GM18867 (cell line): Measurements from ENCODE around the gene KDM5C.
"Not testable (repeated sequence)": the region's sequence is repeated elsewhere in the genome, so short reads cannot be mapped to it uniquely, and the experiment has no call there.

Source experiments
- ATAC-seq: cut with Tn5 transposase; IDR thresholded peaks from one replicate; pipeline ENCODE4 v1.9.1; 2021; ENCODE audit warnings: mild to moderate bottlenecking, moderate library complexity; ENCODE audit not compliant: unreplicated experiment

Gene KDM5C

DNA sequence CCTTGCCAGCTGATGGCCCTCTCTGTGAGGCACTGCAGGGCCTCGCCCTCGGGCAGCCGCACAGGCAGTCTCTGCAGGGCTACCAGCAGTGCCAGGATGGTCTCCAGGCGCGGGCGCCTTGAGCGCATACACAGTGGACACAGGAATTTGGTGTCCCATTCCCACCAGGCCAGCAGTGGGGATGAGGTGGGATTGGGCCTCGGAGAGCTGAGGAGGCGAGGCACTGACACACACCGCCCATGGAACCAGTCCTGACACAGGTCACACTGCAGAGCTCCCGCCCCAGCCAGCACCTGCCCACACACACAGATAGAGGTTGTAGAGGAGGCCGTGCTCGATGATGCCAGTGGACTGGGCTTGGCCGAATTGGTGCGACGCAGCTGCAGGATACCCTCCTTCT lies 30.7 kb downstream of the KDM5C start:
- ATAC-seq, result no peak

DNA sequence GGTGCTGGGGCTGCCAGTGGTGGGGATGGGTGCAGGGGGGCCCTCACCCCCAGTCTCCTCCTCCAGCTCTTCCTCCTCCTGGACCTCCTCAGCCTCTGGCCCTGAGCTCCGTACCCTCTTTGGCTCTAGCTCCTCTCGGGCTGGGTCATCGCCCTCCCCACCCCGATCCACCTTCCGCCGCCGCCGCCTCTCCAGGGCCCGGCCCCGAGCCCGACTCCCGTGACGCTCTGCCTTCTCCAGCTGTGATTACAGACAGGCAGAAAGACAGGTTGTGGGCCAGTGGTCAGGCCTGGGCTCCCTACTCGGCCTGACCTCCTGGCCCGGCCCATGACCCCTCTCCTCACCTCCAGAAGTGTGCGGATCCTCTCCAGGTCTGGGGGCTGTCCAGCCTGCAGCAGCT lies 31.9 kb downstream of the KDM5C start:
- ATAC-seq, result no peak

DNA sequence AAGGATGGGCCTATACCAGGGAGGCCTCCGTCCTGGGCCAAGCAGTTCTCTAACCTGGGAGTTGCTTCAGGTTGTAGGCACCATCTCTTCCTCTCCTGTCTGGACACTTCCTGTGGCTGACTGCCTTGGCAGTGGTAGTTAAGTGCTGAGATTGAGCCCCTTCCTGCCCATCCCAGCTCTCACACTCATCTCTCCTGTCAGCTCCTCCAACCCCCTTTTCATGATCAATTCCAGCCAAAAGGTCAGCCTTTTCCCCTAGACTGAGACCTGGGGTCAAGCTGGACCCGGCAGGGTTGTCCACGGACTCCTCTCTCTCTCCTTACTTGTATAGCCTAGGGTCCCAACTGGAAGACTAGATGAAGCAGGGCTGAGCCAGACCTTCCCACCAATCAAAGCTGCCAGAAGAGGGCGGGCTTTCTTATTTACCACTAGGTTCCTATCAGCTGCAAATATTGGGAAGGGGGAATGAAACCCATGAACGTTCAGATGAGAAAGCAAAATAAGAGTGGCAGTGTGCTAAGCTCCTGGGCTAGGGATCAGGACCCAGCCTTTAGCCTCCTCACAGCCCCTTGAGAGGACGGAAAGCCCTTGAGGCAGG lies 34.5 kb downstream of the KDM5C start:
- no peak for ATAC-seq

DNA sequence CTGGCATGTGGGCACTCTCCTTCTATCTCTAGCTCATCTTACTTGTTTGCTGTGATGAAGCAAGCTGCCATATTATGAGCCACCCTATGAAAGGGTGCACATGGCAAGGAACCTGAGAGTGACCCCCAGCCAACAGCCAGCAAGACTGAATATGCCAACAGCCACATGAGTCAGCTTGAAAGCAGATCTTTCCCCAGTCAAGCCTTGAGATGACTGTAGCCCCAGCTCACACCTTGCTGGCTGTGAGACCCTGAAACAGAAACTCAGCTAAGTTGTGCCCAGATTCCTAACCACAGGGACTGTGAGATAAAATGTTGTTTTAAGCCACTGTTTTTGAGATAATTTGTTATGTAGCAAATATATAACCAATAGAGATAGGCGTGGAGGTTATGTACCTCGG lies 36.2 kb downstream of the KDM5C start:
- peak; percentile 90 for ATAC-seq

DNA sequence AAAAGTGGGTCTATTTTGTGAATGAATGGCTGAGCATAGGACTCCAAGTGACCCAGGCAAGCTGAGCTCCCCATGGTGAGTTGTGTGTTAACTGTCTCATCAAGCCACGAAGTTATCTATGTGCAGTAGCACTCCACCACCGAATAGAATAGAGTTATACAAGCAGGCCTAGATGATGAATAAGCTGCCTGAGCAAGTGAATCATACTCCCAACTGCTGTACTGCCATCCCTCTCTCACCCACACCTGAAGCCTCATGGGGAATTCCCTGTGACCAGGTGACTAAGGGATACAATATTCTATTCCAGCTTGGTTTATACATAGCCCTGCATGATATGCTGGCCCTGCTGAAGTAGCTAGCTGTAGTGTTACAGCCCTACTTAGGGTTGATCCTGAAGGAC lies 38.7 kb downstream of the KDM5C start:
- ATAC-seq, result no peak

DNA sequence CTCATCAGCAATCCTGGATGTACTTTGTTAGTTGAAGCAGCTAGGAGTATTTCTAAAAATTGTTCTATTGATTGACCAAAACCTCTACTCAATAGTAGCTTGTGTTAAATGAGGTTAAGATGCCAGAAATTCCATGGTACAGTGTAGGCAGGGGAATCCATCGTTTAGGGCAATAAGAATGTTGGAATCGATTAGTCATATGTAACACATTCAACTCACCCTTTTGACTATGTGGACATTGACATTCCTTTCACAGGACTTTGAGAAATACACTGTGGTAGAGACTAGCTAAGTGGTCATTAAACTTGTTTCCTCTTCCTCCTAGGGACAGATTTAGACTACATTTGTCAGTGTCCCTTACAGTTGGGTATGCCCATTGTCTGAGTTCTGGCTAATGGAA lies 40.2 kb downstream of the KDM5C start:
- ATAC-seq, result no peak

DNA sequence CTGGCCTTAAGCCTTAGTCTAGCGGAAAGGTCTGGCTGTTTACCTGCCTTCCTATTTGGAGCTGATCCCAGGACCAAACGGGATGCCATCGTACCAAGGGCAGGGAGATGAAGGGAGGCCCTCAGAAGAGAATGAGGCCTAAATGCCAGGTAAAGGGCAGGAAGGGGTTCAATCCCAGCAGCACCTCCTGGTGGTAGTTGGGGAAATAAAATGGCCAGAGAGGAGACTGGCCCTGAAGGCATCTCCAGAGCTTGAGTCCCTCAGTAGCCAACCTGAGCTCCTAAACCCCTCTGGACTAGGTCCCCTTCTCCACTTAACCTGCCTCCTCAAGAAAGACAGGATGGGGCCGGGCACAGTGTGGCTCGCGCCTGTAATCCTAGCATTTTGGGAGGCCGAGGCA lies 53.7 kb downstream of the KDM5C start:
- no peak for ATAC-seq

DNA sequence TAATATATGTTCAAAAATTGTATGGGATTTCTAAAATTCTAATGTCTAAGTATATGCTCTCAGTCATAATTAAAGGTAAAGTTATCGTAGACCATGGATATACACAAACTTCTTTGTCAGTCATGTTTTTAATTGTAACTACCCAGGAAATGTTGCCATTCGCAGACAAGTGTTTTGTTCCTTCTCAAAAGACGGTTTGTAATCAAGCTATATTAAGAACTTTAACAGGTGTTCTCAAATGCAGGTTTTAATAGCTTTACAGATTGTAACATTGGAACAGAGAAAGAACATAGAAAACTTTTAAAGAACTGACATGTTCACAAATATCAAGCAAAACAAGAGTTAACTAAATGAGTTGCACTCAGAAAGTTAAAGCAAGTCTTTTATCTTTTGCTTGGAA lies 58.9 kb downstream of the KDM5C start:
- no peak for ATAC-seq

DNA sequence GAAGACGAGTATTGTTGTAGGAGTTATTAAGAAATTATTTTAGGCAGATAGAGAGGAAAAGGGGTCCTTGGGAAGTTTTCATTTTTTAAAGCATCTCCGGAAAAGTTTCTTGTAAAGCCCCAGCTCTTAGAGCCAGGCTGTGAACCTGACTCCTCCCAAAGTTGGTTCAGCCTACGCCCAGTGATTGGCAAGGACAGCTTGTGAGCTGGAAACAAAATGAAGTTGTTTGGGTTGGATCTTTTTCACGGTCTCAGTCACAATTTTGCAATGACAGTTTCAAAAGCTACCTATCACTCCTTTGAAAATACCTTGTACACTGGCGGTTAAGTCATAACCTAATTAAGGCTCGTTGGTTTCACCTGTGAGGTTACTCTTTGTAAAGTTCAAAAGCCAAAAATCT lies 60.4 kb downstream of the KDM5C start:
- not testable (repeated sequence) for ATAC-seq

DNA sequence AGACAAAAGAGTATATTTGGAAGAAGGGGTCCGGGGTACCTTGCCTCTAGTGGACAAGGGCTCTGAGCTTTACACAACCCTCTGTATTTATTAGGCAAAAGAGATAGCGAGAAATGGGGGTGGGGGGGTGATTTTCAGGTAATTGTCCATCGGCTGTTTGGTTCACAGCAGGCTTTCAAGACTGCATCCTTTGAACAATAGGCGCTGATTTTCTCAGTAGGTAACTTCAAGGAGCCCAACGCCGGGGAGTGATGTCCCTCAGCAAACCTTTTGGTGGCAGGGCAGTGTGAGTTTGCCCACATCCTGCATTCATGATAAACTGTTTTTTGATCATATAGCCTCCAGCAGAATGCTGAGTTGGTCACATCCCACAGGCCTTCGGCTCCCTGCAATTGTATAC lies 61.6 kb downstream of the KDM5C start:
- ATAC-seq, result no peak

DNA sequence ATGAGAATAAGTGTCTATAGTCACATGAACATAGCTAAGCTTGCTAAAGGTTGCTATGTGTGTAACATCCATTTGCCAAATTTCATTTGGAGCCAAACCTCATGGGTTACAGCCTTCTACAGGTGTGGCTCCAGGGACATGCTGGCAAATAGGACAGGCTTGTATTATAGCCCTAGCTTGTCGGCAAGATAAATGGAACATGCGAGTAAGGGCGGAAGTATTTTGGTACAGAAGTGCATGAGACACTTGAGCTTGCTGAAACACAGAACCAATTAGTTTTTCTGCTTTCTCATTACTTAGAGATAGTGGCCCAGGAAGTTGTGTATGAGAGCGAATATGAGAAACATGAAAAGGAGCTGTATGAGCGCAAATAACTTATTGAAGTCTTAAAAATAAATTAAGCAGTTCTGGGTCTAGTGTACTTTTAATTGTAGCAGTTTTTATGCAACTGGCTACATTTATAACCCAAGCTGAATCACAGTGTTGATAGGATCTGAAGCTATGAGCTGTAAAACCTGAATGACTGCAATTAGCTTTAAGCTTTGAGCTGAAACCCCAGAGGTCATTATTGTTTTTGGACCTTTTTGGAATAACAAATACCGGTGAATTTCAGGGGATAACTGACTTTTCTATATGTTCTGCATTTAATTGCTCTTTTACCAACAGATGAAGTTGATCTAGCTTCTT lies 64.6 kb downstream of the KDM5C start:
- ATAC-seq, result no peak

DNA sequence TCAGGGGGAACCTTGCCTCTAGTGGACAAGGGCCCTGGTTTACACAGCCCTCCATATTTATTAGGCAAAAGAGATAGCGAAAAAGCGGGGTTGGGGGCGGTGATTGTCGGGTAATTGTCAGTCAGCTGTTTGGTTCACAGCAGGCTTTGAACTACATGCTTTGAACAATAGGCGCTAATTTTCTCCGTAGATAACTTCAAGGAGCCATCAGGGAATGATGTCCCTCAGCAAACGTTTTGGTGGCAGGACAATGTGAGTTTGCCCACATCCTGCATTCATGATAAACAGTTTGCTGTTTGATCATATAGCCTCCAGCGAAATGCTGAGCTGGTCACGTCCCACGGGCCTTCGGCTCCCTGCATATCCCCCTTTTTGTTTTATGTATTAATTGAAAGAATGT lies 65.8 kb downstream of the KDM5C start:
- ATAC-seq, result no peak

DNA sequence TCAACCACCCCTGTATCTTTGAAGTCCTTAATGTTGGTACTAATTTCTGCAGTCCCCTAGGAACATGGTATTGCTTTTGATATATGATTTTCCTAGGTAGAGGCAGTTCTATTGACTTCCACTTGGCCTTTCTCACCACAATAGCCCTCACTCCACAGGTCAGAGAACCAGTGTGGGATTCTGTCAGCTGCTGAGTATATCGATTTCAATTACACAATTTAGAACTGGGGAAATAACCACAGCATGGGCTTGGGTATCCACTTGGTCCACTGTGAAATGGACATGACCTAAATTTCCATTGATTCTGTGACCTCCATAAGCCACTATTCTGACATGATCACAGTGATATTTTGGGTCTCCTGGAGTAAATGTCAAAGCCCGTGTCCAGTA lies 68.8 kb downstream of the KDM5C start:
- no peak for ATAC-seq

DNA sequence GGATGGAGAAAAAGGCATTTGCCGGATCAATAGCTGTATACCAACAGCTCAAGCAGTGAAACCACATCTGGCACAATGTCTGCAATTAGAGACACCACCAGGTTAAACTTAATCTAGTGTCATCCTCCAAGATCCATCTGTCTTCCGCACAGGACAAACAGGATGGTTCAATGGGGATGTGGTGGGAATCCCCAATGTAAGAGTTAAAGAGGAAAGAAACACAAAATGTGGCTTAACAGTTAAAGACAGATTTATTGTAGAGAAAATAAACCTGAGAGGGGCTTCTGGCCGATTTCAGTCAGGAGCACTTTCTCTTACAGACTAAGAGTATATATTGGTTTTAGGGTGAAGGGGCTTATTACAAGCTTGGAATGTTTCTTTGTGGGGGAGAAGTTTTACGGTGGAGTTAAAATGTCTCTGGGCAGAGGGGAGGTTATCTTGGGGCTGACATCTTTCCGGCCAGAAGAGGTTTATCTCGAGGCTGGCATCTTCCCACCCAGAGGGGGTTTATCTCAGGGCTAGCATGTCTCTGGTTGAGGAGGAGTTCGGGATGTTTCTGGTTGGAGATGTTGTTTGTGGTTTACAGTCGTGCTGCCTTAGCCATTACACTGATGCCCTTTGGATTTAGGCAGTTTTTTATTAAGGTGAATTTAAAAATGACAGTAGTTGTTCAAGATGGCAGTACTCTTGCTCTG lies 69.3 kb downstream of the KDM5C start:
- ATAC-seq, result no peak

DNA sequence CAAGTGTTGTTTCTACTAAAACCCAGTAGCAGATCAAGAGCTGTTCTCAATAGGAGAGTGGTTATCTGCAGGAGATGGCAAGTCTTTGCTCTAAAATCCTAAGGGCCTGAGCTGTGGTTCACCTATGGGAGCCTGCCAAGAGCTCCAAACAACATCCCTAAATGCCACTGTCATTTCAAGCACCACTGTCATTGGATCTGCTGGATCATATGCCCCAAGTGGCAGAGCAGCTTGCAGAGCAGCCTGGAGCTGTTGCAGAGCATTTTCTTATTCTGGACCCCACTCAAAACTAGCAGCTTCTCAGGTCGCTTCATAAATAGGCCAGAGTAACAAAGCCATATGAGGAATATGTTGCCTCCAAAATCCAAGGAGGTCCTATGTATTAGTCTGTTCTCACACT lies 71.4 kb downstream of the KDM5C start:
- no peak for ATAC-seq
